ENCODE measurements around the gene TTC39C. TPM values are rescaled to one million over a fixed set of nuclear protein-coding genes. Genes with fewer than 3 reads are reported as not detected.
A peak's percentile ranks its signal among the peaks of the same experiment; 100 is the strongest.
"Not testable (repeated sequence)": the region's sequence is repeated elsewhere in the genome, so short reads cannot be mapped to it uniquely, and the experiment has no call there.

The TTC39C gene
- total RNA-seq, 2 donors from 2014 or later = 44.0 to 46.2 TPM

- H3K27ac Mint-ChIP-seq = peak overlapping the region; percentile 17 to 73
- H3K36me3 Mint-ChIP-seq = peaks cover 3 to 11% of the 10 kb centered on the region in 2 donors
- ATAC-seq (no peak), DNase-seq (ENCODE audit: low spot score in 2 of 2) (no peak)
- H3K9me3 Mint-ChIP-seq = no peaks in the 10 kb centered on the region
Measured at GRCh38 chr18:24115628-24116027, 101.1 kb downstream of the TTC39C start.

DNA sequence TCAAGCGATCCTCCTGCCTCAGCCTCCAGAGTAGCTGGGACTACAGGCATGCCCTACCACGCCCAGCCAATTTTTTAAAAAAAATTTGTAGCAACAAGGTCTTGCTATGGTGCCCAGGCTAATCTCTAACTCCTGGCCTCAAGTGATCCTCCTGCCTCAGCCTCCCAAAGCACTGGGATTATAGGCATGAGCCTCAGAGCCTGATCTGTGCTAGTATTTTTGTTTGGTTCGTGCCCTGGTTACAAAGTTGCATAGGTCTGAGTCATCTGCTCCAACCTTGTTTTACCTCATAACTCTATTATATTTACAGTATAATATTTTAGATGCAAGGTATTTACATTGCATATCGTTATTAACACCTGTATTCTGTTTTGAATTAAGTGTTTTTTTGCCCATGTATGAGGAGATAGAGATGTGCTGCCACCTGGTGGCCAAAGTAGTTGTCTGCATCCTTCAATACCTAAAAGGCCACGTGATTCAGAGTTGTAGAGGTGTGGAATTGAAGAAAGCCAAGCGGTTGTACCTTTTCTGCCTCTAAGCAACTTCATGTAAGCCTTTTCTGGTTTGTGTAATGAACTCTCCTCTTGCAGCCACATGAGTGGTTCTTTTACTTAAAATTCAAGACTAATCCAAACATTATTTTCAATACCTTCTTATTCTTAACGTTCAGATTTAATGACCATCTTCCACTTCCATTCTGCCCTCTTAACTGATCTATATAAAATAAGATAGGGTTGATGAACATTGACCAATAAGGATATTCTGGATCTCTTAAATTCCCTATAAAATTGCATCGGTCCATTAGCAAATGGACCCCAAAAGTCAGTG, 104.4 kb downstream of the TTC39C start:
- peak; percentile 78 to 81 for ATAC-seq
- Mint-ChIP-seq H3K9me3 (no peaks in the 10 kb centered on the region), H3K27ac (peak overlapping the region in 1 of 2 donors; percentile 88), H3K36me3 (peaks cover 6% of the 10 kb centered on the region in 2 donors)
- peak in 1 of 2 donors; percentile 73 for DNase-seq (ENCODE audit: low spot score in 2 of 2)

- Mint-ChIP-seq H3K27ac (no peak overlapping the region), H3K9me3 (no peaks in the 10 kb centered on the region), H3K36me3 (peaks cover 0 to 6% of the 10 kb centered on the region in 2 donors)
- no peak for DNase-seq (ENCODE audit: low spot score in 2 of 2)
- no peak for ATAC-seq
Measured at GRCh38 chr18:24120676-24121075, 106.1 kb downstream of the TTC39C start.

GRCh38 chr18:24121625-24122024, 107.1 kb downstream of the TTC39C start:
- Mint-ChIP-seq H3K36me3 (peaks cover 0 to 6% of the 10 kb centered on the region in 2 donors), H3K27ac (no peak overlapping the region), H3K9me3 (no peaks in the 10 kb centered on the region)
- no peak for ATAC-seq
- no peak for DNase-seq (ENCODE audit: low spot score in 2 of 2)

DNA sequence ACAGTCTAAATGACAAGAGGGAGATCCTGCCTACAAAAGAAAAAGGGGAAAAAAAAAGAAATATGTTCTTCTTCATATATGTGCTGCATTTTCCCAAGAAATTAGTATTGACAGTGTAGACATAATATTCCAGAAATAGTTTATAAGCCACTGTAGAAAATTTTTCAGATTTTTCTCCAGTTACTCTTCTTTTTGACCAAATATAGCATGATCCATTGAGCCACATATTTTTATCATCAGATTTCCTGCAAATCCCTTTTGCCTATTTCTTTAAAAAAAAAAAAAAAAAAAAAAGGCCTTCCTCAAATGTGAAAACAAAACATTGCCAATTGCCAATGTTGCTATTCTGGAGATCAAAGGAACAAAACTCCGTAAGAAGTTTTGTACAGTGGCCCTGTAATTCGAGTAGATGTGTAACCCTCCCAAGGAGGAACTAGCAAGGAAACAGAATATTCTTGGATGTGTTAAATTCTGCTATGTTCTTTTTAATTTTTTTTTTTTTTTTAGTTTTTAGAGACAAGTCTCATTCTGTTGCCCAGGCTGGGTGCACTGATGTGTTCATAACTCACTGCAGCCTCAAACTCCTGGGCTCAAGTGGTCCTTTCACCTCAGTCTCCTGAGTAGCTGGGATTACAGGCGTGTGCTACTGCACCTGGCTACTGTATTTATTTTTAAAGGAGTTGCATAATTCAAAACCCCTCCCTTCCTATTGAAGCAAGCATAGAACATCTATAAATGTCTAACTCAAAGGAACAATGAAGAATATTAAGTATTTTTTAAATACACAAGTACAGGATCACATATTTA, 111.8 kb downstream of the TTC39C start:
- no peak overlapping the region for H3K27ac Mint-ChIP-seq

GRCh38 chr18:24127735-24128134, 113.2 kb downstream of the TTC39C start:
- no peak for ATAC-seq
- no peaks in the 10 kb centered on the region for H3K9me3 Mint-ChIP-seq
- DNase-seq (ENCODE audit: low spot score in 2 of 2) = no peak
- peak overlapping the region in 1 of 2 donors; percentile 26 for H3K27ac Mint-ChIP-seq
- no peaks in the 10 kb centered on the region for H3K36me3 Mint-ChIP-seq

More for the DNA sequence above, 111.8 kb downstream of the TTC39C start:
- ATAC-seq (no peak), DNase-seq (ENCODE audit: low spot score in 2 of 2) (no peak)
- Mint-ChIP-seq H3K36me3 (no peaks in the 10 kb centered on the region), H3K9me3 (no peaks in the 10 kb centered on the region)

- Mint-ChIP-seq H3K27ac (no peak overlapping the region), H3K36me3 (no peaks in the 10 kb centered on the region), H3K9me3 (no peaks in the 10 kb centered on the region)
- ATAC-seq (no peak), DNase-seq (ENCODE audit: low spot score in 2 of 2) (no peak)
Measured at GRCh38 chr18:24128700-24129099, 114.1 kb downstream of the TTC39C start.

GRCh38 chr18:24130494-24130893, 115.9 kb downstream of the TTC39C start:
- no peak for ATAC-seq
- Mint-ChIP-seq H3K27ac (no peak overlapping the region), H3K36me3 (no peaks in the 10 kb centered on the region), H3K9me3 (no peaks in the 10 kb centered on the region)
- no peak for DNase-seq (ENCODE audit: low spot score in 2 of 2)

GRCh38 chr18:24136967-24137373, 122.4 kb downstream of the TTC39C start:
- Mint-ChIP-seq H3K27ac (no peak overlapping the region), H3K9me3 (no peaks in the 10 kb centered on the region), H3K36me3 (peaks cover 0 to 5% of the 10 kb centered on the region in 2 donors)
- DNase-seq (ENCODE audit: low spot score in 2 of 2) (no peak), ATAC-seq (peak in 1 of 2 donors; percentile 23)

DNA sequence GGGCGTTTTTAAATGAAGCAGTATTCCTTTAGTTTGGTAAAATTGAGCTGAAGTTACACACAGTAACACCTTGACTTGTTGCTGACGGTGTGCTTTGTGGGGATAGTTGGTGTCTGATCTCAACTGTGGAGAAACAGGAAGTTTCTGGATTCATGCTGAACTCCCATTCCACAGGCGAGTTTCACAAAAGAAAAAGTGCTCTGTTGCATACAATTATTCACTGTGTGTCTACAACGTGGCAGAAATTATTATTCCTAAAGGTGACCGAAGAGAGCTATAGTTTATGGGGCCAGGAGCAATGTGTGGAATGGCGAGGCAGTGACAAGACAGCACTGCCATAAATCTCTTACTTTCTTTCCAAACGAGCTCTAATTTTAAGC, 123.8 kb downstream of the TTC39C start:
- Mint-ChIP-seq H3K9me3 (no peaks in the 10 kb centered on the region), H3K36me3 (peaks cover 0 to 5% of the 10 kb centered on the region in 2 donors), H3K27ac (peak overlapping the region; percentile 87 to 93)
- ATAC-seq (peak; percentile 5 to 9), DNase-seq (ENCODE audit: low spot score in 2 of 2) (no peak)

DNA sequence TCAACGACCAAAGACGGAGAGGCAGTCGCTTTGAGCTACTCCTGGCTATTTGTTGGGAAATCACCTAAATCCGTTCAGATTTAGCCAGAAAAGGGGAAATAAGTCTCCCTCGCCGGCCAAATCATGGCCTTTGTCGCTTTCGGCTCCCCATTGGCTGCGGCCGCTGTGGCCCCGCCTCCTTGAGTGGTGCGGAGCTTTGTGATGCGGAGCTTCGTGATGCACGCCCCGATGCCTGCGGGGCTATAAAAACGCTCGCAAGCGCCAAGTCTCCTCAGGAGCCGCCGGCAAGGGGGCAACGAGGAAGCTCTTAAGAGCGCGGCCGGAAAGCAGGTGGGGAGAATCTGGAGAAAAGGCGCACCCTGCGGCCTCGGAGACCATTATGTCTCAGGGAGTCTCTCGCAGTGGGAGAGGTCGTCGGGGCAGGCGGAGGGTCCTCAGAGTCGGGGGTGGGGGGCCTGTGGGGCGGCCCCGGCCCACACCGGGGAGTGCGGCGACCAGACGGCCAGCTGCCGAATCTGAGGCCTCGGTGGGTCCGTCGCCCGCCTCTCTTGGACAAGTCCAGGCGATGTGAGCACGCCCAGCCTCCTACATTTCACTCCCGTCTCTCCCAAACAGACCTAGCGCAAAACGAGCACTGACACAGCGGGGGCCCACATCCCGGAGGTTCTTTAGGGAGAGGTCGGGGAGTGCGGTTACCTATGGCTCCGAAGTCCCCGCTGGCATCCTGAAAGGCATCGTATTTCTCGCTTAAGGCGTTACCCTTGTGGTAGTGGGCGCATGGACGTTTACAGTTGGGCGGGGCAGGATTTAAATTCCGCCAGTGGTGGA, 124.4 kb downstream of the TTC39C start, which contains the start of gene CABYR:
Gene CABYR, plus strand, starts transcription at position 274 of the 828 bp plus-strand sequence. CDS start 4,053 bp downstream, outside the sequence.
- Mint-ChIP-seq H3K27ac (peak within 1 kb of the TSS; percentile 87 to 93), H3K9me3 (no peaks in the 10 kb centered on the region)

DNA sequence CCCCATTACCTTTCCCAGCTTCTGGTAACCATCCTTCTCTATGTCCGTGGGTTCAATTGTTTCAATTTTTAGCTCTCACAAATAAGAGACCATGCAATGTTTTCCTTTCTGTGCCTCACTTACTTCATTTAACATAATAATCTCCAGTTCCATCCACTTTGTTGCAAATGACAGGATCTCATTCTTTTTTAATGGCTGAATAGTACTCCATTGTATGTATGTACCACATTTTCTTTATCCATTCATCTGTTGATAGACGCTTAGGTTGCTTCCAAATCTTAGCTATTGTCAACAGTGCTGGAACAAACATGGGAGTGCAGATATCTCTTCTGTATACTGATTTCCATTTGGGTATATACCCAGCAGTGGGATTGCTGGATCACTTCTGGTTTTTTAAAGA, 126.1 kb downstream of the TTC39C start:
- no peak for ATAC-seq
- no peak for DNase-seq (ENCODE audit: low spot score in 2 of 2)
- no peaks in the 10 kb centered on the region for H3K9me3 Mint-ChIP-seq
- H3K36me3 Mint-ChIP-seq = peaks cover 0 to 5% of the 10 kb centered on the region in 2 donors
- H3K27ac Mint-ChIP-seq = no peak overlapping the region

More for the DNA sequence above, 124.4 kb downstream of the TTC39C start, which contains the start of gene CABYR:
- H3K36me3 Mint-ChIP-seq = peaks cover 0 to 5% of the 10 kb centered on the region in 2 donors
- peak; percentile 92 to 98 for ATAC-seq
- DNase-seq (ENCODE audit: low spot score in 2 of 2) = peak; percentile 75 to 81

GRCh38 chr18:24142376-24142775, 127.8 kb downstream of the TTC39C start:
- ATAC-seq (no peak), DNase-seq (ENCODE audit: low spot score in 2 of 2) (no peak)
- no peaks in the 10 kb centered on the region for H3K9me3 Mint-ChIP-seq
- peaks cover 0 to 5% of the 10 kb centered on the region in 2 donors for H3K36me3 Mint-ChIP-seq
- no peak overlapping the region for H3K27ac Mint-ChIP-seq

GRCh38 chr18:24149591-24149990, 135.0 kb downstream of the TTC39C start:
- not testable (repeated sequence) for H3K36me3 Mint-ChIP-seq; H3K9me3 Mint-ChIP-seq; ATAC-seq; H3K27ac Mint-ChIP-seq; DNase-seq (ENCODE audit: low spot score in 2 of 2)

- DNase-seq (ENCODE audit: low spot score in 2 of 2) (no peak), ATAC-seq (no peak)
- H3K9me3 Mint-ChIP-seq = no peaks in the 10 kb centered on the region
- no peak overlapping the region for H3K27ac Mint-ChIP-seq
- no peaks in the 10 kb centered on the region for H3K36me3 Mint-ChIP-seq
Measured at GRCh38 chr18:24153397-24153796, 138.8 kb downstream of the TTC39C start.

- DNase-seq (ENCODE audit: low spot score in 2 of 2) = no peak
- Mint-ChIP-seq H3K27ac (no peak overlapping the region), H3K36me3 (no peaks in the 10 kb centered on the region), H3K9me3 (no peaks in the 10 kb centered on the region)
- ATAC-seq = no peak
Measured at GRCh38 chr18:24157855-24158254, 143.3 kb downstream of the TTC39C start.
